ENCODE measurements around the gene MASP1. TPM values are rescaled to one million over a fixed set of nuclear protein-coding genes. Genes with fewer than 3 reads are reported as not detected.
"Not testable (repeated sequence)": the region's sequence is repeated elsewhere in the genome, so short reads cannot be mapped to it uniquely, and the experiment has no call there.

MASP1 gene
- total RNA-seq, 1 donor from 2014 or later = 17.8 TPM

DNA sequence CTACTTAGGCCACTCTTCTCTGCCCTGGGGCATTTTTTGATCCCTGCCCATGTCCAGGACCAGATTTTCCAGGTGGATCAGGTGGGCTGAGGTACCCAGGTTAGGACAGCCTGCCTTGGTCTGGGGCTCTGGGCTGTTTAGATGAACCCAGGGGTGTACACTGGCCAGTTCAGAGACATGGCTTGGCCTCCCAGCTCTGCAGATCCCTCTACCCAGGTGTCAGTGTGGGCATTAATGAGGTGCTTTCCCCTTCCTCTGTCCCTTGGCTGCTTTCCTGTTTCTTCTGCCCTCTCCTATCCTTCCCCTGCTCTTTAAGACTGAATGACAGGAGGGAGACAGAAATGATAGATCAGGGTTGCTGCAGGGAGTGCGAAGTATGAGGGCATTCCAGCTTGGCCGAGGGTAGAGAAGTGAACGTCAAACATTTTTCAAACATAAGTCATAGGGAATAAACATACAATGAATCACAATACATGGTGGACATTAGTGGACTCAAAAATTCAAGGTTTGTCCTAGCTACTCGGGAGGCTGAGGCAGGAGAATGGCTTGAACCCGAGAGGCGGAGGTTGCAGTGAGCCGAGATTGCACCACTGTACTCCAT lies 63.8 kb downstream of the MASP1 start:
- DNase-seq (ENCODE audit: low spot score) = no peak

DNA sequence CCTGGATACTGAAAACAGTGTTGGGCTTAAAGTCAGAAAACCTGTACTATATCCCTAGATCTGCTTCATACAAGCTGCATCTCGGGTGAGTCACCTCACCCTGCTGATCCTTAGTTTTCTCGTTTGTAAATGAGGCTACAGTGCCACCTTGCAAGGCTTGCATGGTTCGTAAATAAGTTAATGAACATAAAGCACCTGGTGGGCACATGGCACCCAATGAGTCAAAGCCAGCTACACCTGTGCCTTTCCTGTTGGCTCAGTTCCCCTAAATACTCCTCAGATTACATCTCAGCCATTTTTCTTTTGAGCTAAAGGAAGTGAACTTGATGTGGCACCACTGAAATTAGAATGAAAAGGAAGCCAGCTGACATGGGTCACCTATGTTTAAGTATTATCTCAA lies 67.7 kb downstream of the MASP1 start:
- DNase-seq (ENCODE audit: low spot score) = peak; percentile 32

DNA sequence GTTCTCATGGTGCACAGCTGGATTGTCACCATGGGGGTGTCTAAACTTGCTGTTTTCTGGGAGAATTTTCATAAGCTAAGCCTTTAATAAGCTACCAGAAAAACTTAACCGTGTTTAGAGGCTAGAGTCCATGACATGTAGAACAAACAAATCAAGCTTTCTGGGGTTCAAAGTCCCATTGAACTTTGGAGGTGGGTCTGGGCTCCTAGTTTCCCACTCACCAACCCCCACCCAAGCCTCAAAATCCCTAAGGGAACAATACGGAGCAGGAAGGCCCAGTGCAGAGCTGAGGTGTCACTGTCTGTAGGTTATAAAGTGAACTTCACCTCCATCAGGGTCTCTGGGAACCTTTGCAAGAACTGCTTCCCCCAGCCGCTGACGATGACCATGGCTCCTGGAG lies 68.7 kb downstream of the MASP1 start:
- DNase-seq (ENCODE audit: low spot score) = peak; percentile 12

DNA sequence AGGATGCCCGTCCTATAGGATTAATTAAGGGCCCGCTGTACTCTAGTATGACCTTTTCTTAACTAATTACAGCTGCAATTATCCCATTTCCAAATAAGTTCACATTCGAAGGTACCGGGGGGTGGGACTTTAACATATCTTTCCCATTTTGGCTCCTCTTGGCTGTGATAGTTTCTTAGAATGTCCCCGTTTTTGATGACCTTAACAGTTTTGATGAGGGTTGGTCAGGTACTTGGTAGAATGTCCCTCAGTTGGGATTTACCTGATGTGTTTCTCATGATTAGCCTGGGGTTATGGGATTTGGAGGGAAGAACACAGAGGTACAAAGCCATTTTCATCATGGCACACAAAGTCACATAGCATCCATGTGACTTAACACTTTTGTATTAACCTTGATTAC lies 76.1 kb downstream of the MASP1 start:
- no peak for DNase-seq (ENCODE audit: low spot score)

DNA sequence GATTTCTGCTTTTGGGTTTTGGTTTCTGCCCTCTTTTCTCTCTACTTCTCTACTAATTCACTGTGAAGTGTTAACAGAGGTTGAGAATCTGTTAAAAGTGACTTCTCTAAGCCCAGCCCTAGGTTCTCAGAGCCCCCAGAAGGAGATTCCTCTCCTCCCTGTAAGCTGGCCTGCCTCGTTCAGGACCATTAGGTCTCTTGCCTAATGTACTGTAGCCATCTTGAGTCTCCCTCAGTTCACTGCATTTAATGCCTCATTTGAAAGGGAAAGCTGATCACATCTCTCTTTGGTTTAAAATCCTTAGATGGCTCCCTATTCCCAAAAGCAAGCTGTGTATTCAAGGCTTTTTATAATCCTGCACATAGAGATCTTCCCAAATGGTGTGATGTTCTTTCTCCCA lies 77.9 kb downstream of the MASP1 start:
- DNase-seq (ENCODE audit: low spot score) = no peak

DNA sequence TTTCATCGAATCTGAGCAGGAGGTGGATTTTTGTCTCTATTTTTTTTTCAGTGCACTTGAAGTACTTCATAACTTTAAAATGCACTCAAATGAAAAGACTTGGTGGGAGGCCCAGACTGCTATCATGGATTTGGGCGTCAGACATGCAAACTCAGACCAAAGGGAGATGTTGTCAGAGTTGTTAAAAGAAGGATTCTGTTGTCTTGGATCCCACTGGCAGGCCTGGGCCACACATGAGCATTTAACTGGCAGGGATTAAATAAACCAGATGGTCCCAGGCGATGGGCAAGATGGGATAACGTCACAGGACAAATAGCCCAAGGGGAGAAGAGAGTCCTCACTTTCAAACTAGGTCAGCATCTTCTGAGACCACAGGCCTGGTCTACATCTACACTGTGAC lies 78.8 kb downstream of the MASP1 start:
- DNase-seq (ENCODE audit: low spot score) = peak; percentile 42

DNA sequence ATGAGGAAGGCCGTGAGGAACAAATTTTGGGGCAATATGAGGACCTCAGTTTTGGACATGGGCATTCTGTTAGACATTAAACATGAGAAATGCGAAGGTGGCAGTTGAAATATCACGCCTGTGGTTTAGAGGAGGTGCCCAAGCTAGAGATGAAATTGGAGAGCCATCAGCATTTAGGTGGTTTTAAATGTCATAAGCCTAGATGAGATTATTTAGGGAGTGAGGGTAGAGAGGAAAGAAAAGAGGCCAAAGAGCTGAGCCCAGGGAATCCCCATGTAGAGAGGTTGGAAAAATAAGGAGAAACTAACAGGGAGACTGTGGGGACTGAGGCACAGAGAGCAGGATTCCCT lies 79.4 kb downstream of the MASP1 start:
- no peak for DNase-seq (ENCODE audit: low spot score)

DNA sequence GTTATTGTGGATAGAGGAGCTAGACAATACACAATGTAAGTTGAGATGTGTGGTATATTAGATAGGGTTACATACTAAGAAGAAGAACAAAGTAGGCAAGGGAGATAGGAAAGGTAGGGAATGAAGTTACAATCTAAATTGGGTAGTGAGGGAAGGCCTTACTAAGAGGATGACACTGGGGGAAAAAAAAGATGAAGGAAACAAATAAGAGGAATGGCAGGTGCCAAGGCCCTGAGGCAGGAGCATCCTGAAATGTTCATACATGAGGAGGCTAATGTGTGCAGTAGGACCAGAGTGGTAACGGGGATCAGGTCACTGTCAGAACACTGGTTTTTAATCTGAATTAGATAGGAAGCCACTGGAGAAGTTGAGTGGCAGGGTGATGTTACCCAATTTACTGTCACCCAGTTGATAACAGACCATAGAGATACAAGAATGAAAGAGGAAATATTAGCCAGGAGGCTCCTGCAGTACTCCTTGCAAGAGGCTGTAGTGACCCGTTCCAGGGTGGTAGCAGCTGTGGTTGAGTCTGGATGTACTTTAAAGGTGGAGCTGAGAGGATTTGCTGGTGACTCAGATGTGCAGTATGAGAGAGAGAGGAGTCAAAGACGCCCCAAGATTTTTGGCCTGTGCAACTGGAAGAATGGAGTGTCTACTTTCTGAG lies 79.9 kb downstream of the MASP1 start:
- DNase-seq (ENCODE audit: low spot score) = no peak

DNA sequence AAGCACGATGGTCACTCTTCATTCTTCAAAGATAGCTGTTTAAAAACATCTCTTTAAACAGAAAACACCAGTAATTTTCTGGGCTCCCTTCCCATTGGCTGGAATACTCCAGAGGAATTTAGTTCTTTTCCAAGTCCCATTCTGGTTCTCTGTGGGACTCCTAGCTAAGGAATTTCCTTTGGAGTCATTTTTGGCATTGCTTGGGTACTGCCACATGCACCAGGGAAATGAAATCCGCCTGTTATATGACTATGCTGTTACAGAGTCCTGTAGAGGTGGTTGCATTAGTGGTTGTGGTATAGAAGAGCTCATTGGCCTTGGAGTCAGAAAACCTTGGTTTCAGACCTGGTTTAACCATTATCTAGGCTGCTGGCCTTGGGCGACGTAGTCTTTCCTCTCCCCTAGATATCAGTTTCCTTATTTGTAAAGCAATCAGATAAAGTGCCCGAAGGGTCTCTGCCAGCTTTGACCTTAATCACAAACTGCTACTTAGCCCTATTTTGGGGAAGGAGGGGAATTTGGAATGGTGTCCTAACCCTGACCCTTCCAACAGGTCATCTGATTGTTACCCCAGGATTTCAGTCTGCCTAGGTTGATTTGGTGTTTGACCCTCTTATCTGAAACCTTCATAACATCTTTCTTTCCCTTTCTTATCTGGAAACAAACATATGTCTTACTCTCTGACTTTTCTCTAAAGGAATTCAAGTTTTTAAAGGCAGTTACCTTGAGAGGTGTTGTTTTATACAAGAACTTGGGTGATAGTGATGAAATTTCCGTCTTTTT lies 80.8 kb downstream of the MASP1 start:
- DNase-seq (ENCODE audit: low spot score) = peak; percentile 60

DNA sequence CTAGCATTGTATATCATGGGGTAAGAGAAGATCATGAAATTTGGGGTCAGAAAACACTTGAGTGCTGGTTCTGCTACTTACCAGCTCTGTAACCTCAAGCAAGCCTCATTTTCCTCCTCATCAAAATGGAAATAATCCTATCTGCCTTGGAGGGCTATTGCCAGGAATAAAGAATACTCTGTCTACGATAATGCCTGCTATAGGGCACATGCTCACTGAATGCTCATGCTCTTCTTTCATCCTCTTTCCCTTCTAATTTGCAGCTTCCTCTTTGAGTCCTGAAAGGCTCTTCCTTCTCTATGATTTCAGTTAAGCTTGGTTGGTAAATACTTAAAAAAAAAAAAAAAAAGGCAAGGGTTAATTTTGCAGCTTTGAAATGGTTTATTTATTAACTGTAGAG lies 81.4 kb downstream of the MASP1 start:
- no peak for DNase-seq (ENCODE audit: low spot score)

DNA sequence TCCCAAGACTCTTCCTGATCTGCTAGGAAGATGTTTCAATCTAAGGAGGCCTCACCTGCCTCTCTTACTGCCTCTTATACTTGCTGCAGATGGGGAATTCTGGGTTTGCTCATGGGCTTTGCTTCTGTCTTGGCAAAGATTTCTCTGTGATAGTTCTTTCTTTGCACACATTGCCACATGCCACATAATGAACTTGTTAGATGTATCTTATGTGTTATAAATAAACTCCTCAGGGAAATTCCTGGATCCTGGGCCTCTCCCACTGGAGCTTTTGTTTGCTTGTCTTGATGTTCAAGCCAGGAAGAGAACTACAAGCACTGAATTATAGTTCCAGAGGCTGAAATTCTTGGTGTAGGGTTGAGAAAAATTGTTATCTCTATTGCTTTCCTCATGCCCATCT lies 82.0 kb downstream of the MASP1 start:
- DNase-seq (ENCODE audit: low spot score) = no peak

DNA sequence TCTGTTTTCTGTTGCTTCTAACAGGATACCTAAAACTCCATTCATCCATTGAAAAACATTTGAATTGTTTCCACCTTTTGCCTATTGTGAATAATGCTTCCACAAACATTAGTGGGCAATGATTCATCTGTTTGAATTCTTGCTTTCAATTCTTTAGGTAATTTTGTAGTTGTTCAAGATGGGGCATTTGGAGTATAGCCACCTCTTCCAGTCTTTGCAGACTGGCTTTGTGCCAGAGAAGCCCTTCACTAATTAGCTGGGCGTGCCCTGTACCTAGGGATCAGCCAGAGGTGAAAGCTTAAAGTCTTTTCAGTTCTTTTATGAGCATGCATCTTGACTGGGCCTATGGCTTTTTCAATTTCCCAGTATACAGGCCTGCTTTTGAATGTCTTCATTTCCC lies 83.4 kb downstream of the MASP1 start:
- DNase-seq (ENCODE audit: low spot score) = no peak

DNA sequence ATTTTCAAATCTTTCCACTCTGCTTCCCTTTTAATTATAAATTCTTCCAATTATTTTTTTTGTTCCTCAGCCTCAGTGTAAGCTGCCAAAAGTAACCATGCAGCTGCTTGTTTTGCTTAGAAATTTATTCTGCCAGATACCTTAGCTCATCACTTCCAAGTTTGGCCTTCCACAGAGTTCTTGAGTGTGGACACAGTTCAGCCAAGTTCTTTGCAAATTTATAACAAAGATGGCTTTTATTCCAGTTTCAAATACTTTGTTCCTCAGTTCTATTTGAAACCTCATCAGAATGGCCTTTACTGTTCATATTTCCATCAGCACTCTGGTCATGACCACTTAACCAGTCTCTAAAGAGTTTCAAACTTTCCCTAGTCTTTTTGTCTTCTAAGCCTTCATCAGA lies 83.9 kb downstream of the MASP1 start:
- no peak for DNase-seq (ENCODE audit: low spot score)

DNA sequence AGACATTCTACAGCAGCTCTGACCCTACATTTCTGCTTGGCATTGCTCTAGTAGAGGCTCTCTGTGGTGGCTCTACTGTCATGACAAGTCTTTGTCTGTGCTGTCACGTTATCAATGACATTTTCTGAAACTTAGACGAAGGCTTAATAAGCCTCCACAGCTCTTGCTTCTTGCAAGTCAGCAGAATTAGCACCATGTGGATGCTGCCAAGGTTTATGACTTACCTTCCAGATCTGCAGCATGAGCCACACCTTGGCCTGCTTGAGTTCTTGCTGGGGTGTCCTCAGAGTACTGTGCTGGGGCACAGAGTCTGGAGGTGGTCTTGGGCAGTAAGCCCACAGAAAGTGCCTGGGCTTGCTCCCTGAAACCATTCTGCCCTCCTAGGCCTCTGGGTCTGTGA lies 84.5 kb downstream of the MASP1 start:
- no peak for DNase-seq (ENCODE audit: low spot score)

DNA sequence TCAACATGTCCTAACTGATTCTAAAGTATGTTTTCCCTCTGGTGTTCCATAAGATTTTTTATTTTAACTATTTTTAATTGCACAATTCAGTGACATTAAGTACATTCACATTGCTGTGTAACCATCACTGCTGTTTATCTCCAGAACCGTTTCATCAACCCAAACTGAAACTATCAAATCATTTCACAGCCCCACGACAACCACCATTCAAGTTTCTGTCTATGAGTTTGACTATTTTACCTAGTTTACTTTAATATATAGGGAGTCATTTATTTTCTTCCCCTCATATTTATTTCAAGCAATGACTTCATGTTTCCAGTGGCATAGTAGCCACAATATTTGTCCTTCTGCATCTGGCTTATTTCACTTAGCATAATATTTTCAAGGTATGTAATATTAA lies 85.9 kb downstream of the MASP1 start:
- no peak for DNase-seq (ENCODE audit: low spot score)

DNA sequence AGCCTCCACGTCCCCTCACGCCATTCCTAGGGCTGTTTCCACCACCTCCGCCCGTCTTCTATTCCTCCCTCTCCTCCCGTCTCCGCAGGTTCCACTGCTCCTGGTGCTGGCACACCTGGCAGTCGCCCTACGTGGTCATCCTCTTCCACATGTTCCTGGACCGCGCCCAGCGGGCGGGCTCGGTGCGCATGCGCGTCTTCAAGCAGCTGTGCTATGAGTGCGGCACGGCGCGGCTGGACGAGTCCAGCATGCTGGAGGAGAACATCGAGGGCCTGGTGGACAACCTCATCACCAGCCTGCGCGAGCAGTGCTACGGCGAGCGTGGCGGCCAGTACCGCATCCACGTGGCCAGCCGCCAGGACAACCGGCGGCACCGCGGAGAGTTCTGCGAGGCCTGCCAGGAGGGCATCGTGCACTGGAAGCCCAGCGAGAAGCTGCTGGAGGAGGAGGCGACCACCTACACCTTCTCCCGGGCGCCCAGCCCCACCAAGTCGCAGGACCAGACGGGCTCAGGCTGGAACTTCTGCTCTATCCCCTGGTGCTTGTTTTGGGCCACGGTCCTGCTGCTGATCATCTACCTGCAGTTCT lies 92.0 kb downstream of the MASP1 start:
- not testable (repeated sequence) for DNase-seq (ENCODE audit: low spot score)

DNA sequence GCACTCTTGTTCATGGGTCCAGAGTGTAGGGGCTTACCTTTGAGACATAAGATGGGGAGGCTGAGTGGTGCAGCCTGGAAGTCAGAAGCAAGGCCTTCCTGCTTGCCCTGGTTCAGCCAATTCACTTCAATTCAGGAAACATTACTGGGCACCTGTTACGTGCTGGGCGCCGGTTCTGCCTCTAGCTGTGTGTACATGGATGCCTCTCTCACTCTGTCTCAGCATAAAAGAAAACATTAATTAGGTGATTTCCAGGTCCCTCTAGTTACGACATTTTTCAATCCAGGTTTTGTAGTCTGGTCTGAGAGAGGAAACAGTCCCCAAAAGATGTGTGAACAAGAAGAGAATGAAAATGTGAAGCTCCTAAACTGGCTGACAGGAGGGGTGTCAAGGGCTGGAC lies 93.0 kb downstream of the MASP1 start:
- no peak for DNase-seq (ENCODE audit: low spot score)

DNA sequence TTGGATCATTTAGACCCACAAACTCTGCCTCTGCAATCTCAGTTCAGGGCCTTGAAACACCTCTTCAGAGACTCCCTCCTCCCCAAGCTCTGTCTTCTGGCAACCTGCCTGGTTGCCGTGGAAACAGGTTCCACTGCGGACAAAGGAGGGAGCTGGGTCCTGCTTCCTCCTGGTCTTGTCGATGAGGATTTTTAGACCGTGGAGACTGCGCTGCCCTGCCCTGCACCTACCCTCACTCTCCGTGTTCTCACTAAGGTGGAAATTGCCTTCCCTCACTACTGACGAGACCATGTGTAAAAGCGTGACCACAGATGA lies 94.2 kb downstream of the MASP1 start, which contains the start of gene RTP1:
Gene RTP1, plus strand, starts transcription at position 152 of the 315 bp plus-strand sequence. Its CDS starts 30 bp downstream, at position 182.
- no peak for DNase-seq (ENCODE audit: low spot score)

DNA sequence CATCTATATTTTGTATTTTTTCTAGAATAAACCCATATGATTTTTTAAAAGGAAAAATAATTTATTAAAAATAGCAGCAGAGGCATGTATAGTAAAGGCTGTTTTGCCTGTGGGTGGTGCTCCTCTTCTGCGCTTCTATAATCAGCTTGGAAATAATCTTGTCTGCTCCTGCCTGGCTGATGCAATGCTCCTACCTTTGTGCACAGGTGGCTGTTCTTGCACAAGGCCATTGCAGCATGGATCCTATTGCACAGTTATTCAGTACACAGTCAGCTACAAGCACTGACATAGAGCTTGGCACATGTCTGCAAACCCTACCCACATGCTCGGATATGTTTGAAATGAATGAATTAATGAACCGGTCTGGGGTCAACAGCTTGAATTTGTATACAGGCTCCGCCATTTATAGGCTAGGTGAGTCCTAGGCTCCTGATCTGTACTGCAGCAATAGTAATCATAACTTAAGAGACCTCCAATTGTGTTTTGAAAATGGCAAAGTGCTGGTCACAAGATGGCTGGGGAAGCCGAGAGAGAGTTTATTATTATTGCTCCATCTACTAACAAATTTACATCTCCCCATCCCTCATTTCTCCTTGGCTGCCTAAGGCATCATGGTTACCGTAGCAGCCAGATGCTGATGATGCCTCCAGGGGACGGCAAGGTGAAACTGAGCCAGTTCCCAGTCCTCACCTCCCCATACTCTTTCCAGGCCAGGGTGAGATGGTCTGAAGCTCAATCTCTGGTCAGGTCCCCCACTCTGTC lies 94.8 kb downstream of the MASP1 start:
- no peak for DNase-seq (ENCODE audit: low spot score)

DNA sequence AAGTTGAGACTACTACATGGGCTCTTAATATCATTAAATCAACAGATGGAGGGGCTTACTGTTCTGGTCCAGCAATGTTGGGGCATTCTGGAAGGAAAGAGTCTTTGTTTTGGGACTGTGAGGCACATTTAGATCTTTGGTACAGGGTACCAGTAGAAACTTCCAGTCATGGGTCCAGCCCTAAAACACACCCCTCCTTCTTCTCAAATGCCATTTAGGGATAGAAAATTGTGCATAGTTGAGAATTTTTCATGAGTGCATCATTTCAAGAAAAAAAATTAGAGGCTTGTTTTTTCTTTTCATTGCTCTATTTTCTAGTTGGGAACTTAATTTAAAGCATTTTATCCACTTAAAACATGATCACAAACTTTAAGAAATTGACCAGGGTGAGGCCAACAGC lies 98.4 kb downstream of the MASP1 start:
- DNase-seq (ENCODE audit: low spot score) = no peak

DNA sequence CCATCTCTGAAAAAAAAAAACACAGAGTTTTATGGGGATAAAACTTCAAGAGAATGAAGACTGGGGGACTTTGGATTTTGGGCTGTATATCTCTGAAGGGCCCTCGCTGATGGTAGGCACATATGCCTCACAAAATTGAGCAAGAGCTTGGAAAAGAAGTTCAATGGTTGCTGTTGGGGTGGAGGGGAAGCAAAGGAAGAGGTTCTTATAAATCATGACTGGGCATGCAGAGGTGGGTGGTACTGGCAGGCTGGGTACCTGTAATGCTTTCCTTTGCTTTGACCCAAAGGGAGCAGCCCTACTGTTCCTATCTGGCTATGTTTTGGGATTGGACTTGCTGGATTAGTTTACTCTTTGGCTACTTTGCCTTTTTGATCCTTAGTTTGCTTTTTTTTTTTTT lies 100.3 kb downstream of the MASP1 start:
- no peak for DNase-seq (ENCODE audit: low spot score)

DNA sequence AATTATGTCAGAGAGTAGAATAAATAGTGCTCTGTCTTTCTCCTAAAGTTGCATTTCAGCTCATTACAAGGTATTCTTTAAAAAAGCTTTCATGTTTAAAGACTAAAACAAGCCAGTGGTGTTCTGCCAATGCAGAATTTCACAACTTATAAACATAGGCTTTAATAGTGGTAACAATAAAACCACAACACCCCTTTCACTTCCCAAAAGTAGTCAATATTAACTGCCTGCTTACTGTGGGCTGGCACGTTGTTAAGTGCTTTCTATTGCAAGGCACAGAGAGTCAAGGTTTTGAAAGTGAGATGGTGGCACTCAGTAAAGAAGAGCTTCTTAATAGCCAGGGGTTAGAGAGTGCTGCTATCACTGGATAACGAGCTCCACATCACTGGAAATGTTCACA lies 102.6 kb downstream of the MASP1 start:
- no peak for DNase-seq (ENCODE audit: low spot score)

All from mucosa of gallbladder (tissue), 1 donor.